Nephron (organoid): ENCODE measurements around the gene ADIPOR2.

ENCODE experiments used
- H3K27ac Mint-ChIP-seq, 3 experiments: 2 replicates each; pipeline ENCODE4 v1.8.0; 2020; ENCODE audit warnings: mixed read lengths in 3 of 3, mild to moderate bottlenecking in 2 of 3, moderate library complexity in 1 of 3
- H3K27me3 Mint-ChIP-seq: 2 replicates; pipeline ENCODE4 v1.8.0; 2021; ENCODE audit warnings: low read depth, mild to moderate bottlenecking, moderate library complexity, mixed read lengths
- H3K36me3 Mint-ChIP-seq: 2 replicates; pipeline ENCODE4 v1.8.0; 2020; ENCODE audit warnings: low read depth, mixed read lengths
- H3K4me1 Mint-ChIP-seq: 2 replicates; pipeline ENCODE4 v1.8.0; 2020; ENCODE audit warnings: mixed read lengths
- H3K4me3 Mint-ChIP-seq, 3 experiments: 2 replicates each; pipeline ENCODE4 v1.8.0; 2020; ENCODE audit warnings: mild to moderate bottlenecking in 3 of 3, mixed read lengths in 3 of 3, moderate library complexity in 2 of 3
- H3K9me3 Mint-ChIP-seq: 2 replicates; pipeline ENCODE4 v1.8.0; 2020; ENCODE audit warnings: mixed read lengths
- TF ChIP-seq, protein P1 (sequence below), 3 experiments: fragments of 200-600 bp; sonication (generic); IDR thresholded peaks; one replicate each; pipeline ENCODE4 v1.5.0; 2021; ENCODE audit warnings: antibody characterized with exemption in 3 of 3; ENCODE audit not compliant: unreplicated experiment in 3 of 3

The ADIPOR2 gene

GRCh38 chr12:1645819-1646218 lies 45.1 kb upstream of the ADIPOR2 start:
- H3K27ac Mint-ChIP-seq, result no peak overlapping the region
- peaks cover 40% of the 10 kb centered on the region for H3K4me1 Mint-ChIP-seq
- H3K4me3 Mint-ChIP-seq, result no peak overlapping the region
- TF ChIP-seq, protein P1, sequence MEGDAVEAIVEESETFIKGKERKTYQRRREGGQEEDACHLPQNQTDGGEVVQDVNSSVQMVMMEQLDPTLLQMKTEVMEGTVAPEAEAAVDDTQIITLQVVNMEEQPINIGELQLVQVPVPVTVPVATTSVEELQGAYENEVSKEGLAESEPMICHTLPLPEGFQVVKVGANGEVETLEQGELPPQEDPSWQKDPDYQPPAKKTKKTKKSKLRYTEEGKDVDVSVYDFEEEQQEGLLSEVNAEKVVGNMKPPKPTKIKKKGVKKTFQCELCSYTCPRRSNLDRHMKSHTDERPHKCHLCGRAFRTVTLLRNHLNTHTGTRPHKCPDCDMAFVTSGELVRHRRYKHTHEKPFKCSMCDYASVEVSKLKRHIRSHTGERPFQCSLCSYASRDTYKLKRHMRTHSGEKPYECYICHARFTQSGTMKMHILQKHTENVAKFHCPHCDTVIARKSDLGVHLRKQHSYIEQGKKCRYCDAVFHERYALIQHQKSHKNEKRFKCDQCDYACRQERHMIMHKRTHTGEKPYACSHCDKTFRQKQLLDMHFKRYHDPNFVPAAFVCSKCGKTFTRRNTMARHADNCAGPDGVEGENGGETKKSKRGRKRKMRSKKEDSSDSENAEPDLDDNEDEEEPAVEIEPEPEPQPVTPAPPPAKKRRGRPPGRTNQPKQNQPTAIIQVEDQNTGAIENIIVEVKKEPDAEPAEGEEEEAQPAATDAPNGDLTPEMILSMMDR (IDR thresholded peaks at IDR 0.05; ENCODE audit: unreplicated experiment in 3 of 3), result no peak
- peaks cover 11% of the 10 kb centered on the region for H3K27me3 Mint-ChIP-seq
- H3K9me3 Mint-ChIP-seq, result no peaks in the 10 kb centered on the region
- H3K36me3 Mint-ChIP-seq, result peaks cover 14% of the 10 kb centered on the region

GRCh38 chr12:1646569-1647284 lies 44.1 kb upstream of the ADIPOR2 start:
- H3K4me3 Mint-ChIP-seq, result no peak overlapping the region
- H3K4me1 Mint-ChIP-seq, result peaks cover 42% of the 10 kb centered on the region
- no peaks in the 10 kb centered on the region for H3K9me3 Mint-ChIP-seq
- H3K36me3 Mint-ChIP-seq, result peaks cover 14% of the 10 kb centered on the region
- TF ChIP-seq, protein P1 (IDR thresholded peaks at IDR 0.05; ENCODE audit: unreplicated experiment in 3 of 3), result no peak
- H3K27me3 Mint-ChIP-seq, result peaks cover 11% of the 10 kb centered on the region
- H3K27ac Mint-ChIP-seq, result no peak overlapping the region

- Mint-ChIP-seq H3K27me3 (peaks cover 8% of the 10 kb centered on the region), H3K9me3 (no peaks in the 10 kb centered on the region), H3K27ac (no peak overlapping the region), H3K4me3 (no peak overlapping the region), H3K36me3 (peaks cover 12% of the 10 kb centered on the region), H3K4me1 (peaks cover 42% of the 10 kb centered on the region)
- TF ChIP-seq, protein P1 (IDR thresholded peaks at IDR 0.05; ENCODE audit: unreplicated experiment in 3 of 3), result no peak
Observed at GRCh38 chr12:1647285-1647669, 43.6 kb upstream of the ADIPOR2 start.

GRCh38 chr12:1650260-1650977 lies 40.5 kb upstream of the ADIPOR2 start:
- Mint-ChIP-seq H3K36me3 (peaks cover 4% of the 10 kb centered on the region), H3K9me3 (no peaks in the 10 kb centered on the region), H3K27me3 (peaks cover 18% of the 10 kb centered on the region), H3K4me1 (peaks cover 21% of the 10 kb centered on the region), H3K4me3 (peak overlapping the region in 1 of 3 experiments; percentile 2), H3K27ac (peak overlapping the region in 2 of 3 experiments; percentile 33 to 61)
- TF ChIP-seq, protein P1 (IDR thresholded peaks at IDR 0.05; ENCODE audit: unreplicated experiment in 3 of 3), result no peak

DNA sequence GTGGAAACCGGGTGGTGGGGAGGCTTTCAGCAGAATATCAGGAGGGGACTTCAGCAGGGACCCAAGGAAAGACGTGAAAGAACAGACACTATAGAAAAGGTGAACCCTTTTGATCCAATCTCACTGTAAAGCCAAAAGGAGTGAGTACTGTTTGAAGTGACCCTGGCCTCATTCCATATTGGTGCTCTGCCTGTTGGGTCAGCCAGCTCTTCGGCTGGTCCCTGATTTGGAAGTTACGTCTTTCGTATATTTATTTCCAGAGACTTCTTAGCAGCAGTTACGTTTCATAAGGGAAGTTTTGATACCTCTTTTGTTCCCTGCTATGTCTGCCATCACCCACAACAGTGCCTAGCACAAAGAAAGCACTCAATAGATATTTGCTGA lies 39.9 kb upstream of the ADIPOR2 start:
- peak overlapping the region in 2 of 3 experiments; percentile 5 to 61 for H3K27ac Mint-ChIP-seq
- TF ChIP-seq, protein P1 (IDR thresholded peaks at IDR 0.05; ENCODE audit: unreplicated experiment in 3 of 3), result no peak
- H3K4me1 Mint-ChIP-seq, result peaks cover 21% of the 10 kb centered on the region
- H3K9me3 Mint-ChIP-seq, result no peaks in the 10 kb centered on the region
- H3K4me3 Mint-ChIP-seq, result peak overlapping the region in 1 of 3 experiments; percentile 2
- H3K36me3 Mint-ChIP-seq, result peaks cover 4% of the 10 kb centered on the region
- peaks cover 17% of the 10 kb centered on the region for H3K27me3 Mint-ChIP-seq
